GM13977 (cell line): ENCODE measurements around the gene MYL6B.

ENCODE experiments used
- DNase-seq: peaks from one replicate; pipeline ENCODE4 v3.0.0; 2012; ENCODE audit warnings: low spot score
- CTCF ChIP-seq: IDR thresholded peaks from 2 replicates; pipeline ENCODE4 v1.5.1; 2012; ENCODE audit warnings: mild to moderate bottlenecking, control low read depth; ENCODE audit not compliant: insufficient read depth; ENCODE audit errors: extremely low read depth, missing control alignments
- in situ Hi-C: fragments of 300-500 bp; cut with MboI; formaldehyde crosslinking; loops from one replicate; pipeline ENCODE4 v1.12.0; 2022; ENCODE audit warnings: low sequenced_read_pairs, low pct_unique_long_range_greater_than_20kb, mixed read lengths, inconsistent platforms; ENCODE audit not compliant: unreplicated experiment

MYL6B gene

GRCh38 chr12:56124133-56124532 is 28.3 kb upstream of the MYL6B start:
- DNase-seq, result no peak
- in situ Hi-C loops, result no loop called here
- TF ChIP-seq CTCF, result no peak

GRCh38 chr12:56126732-56127239 is 25.6 kb upstream of the MYL6B start:
- in situ Hi-C loops, result no loop called here
- TF ChIP-seq CTCF, result no peak
- DNase-seq, result no peak

- DNase-seq, result no peak
- in situ Hi-C loops, result no loop called here
- no peak for TF ChIP-seq CTCF
Observed at GRCh38 chr12:56127485-56127887, 24.9 kb upstream of the MYL6B start.

GRCh38 chr12:56127888-56128669 is 24.3 kb upstream of the MYL6B start, which contains the start of gene ESYT1:
Gene ESYT1 (plus strand): TSS chr12:56128267. CDS start chr12:56128320, 53 bp downstream.
- peak; percentile 98 for DNase-seq
- in situ Hi-C loops, result no loop called here
- no peak for TF ChIP-seq CTCF

- no peak for TF ChIP-seq CTCF
- peak; percentile 51 for DNase-seq
- in situ Hi-C loops, result no loop called here
Observed at GRCh38 chr12:56128670-56129205, 23.6 kb upstream of the MYL6B start.

- in situ Hi-C loops, result no loop called here
- DNase-seq, result peak; percentile 69
- TF ChIP-seq CTCF, result no peak
Observed at GRCh38 chr12:56129206-56129941, 23.0 kb upstream of the MYL6B start.
